Caki2 (cell line): ENCODE data around the gene OR51I2. TPM values are rescaled to one million over a fixed set of nuclear protein-coding genes. Genes with fewer than 3 reads are reported as not detected.

Source experiments
- DNase-seq: peaks from one replicate; pipeline ENCODE4 v3.0.0-alpha.2; 2015; ENCODE audit warnings: low read depth
- in situ Hi-C: cut with HindIII; loops from 2 replicates; pipeline ENCODE4 v1.10.0; 2016; ENCODE audit warnings: low sequenced_read_pairs, low pct_unique_long_range_greater_than_20kb, mixed read lengths
- total RNA-seq: library from RNA; depleted of rRNA; stranded (reverse); fragments of >200 nt; shearing (Covaris generic); gene quantifications from 2 replicates; pipeline ENCODE4 v1.2.3, GENCODE V29; 2014; ENCODE audit warnings: low replicate concordance; rRNA removed

OR51I2 gene, protein sequence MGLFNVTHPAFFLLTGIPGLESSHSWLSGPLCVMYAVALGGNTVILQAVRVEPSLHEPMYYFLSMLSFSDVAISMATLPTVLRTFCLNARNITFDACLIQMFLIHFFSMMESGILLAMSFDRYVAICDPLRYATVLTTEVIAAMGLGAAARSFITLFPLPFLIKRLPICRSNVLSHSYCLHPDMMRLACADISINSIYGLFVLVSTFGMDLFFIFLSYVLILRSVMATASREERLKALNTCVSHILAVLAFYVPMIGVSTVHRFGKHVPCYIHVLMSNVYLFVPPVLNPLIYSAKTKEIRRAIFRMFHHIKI
- total RNA-seq, result not detected in 2 replicates

DNA sequence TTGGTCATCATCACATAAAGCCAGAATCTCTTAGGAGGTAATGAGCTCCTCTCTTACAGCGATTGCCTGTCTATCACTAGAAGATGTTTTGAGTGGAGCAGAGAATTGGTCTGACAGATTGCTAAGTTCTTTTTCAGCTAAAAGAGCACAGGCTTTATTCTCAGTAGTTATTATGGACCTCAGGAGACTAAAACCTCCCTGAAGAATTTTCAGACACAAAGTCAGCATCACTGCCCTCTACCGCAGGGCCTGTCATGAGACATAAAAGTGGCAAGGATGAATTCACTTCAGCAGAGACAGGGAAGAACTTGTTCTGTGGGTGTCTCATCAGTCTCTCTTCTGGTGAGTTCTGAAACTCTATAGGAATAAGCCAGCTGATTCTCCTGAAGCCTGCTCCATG lies at the start of gene OR51I2:
TSS of gene OR51I2 (plus strand) at position 301 of the 400 bp plus-strand sequence. CDS start 4,166 bp downstream, outside the sequence.
- in situ Hi-C loops, result no loop called here

DNA sequence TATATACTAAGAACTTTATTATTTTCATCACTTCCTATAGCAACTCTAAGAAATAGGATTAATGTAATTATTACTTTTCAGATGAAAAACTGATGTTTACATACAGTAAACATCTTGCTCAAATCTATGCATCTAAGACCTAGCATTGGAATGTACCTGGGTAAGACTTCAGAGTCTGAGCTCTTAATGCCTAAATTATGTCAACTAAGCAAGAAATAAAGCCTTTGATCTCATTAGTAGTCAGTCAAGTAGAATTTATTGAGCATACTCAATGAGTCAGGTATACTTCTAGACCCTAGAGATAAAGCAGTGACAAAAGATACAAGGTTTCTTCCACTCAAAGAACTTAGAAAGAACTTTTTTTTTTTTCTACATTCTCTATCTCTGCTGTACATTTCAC lies 44.0 kb upstream of the OR51I2 start:
- in situ Hi-C loops, result no loop called here
- DNase-seq, result no peak

More for the DNA sequence above, at the start of gene OR51I2:
- no peak for DNase-seq

DNA sequence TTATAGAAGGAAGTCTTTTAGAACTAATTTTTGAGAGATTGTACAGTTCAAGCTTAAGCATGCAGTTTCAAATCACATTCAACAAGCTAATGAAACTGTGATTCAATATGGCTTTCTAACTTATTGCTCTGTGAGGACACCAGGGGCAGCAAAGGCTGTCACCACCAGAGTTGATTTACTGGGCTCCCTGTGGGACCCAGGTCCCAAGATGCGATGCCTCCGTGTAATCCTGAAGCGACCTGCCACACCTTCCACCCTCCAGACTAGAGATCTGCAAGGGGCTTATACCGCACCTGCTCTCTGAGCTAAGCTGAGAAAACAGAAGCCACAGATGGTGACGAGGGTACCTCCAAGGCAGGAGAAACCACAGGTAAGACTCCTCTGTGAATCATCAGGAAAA lies 28.1 kb upstream of the OR51I2 start:
- DNase-seq, result no peak
- in situ Hi-C loops, result no loop called here

DNA sequence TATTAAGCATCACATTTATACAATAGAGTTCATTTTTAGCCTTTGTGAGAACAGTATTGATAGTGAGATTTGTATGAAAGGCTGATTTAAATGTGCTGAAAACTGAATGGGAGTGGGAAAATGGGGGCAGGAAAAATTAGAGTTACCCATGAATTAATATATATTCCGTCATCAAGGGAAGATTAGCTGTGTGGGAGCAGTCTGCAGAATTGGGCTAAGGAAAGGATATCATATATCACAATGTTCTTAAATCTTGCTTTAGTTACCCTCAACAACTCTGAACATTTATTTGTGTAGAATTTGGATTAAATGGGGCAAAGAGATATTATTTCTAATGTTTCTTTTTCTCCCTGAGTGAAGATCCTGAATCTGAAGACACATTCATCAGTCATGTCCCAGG lies 27.3 kb upstream of the OR51I2 start, which contains the start of gene OR51Q1:
TSS of gene OR51Q1 (plus strand) at position 301 of the 400 bp plus-strand sequence. CDS start at position 391, 90 bp downstream.
- no peak for DNase-seq
- in situ Hi-C loops, result no loop called here

DNA sequence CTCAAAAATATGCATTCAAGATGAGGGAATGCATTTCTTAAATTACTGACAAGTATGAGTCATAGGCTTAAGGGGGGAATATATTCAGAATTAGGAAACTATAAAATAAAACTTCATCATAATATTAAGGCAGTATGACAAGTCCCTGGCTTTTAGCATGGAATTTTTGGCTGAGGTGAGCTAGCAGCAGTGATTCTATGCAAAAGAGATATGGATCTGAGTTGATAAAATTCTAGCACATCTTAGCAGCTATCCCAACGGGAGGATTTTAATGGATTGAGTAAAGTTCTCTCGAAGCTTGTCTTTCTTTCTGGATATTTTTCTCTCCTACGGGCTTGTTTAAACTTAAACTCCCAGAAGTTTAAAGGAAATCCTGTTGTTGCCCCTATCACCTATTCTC lies 26.0 kb upstream of the OR51I2 start:
- in situ Hi-C loops, result no loop called here
- DNase-seq, result no peak

DNA sequence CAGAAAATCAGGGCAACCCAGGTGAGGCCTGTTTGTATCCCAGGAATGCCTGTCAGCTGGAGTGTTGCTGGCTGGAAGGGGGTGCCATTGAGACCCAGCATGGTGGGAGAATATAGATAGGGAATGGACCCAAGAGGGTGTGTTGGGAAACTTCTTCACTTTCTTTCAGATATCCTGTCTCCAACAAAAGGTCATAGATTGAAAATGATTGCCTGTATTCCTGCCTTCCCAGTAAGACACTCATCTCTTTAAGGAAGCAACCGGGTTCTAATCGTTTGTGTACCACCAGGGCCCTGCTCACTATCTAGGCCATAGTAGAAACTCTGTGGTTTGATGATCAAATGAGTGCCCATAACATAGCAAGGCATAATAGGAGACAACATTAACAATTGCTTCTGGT lies 7.7 kb upstream of the OR51I2 start, which contains the start of gene OR51I1:
TSS of gene OR51I1 (minus strand) at position 101 of the 400 bp plus-strand sequence. CDS start at position 101, 0 bp downstream.
- in situ Hi-C loops, result no loop called here

DNA sequence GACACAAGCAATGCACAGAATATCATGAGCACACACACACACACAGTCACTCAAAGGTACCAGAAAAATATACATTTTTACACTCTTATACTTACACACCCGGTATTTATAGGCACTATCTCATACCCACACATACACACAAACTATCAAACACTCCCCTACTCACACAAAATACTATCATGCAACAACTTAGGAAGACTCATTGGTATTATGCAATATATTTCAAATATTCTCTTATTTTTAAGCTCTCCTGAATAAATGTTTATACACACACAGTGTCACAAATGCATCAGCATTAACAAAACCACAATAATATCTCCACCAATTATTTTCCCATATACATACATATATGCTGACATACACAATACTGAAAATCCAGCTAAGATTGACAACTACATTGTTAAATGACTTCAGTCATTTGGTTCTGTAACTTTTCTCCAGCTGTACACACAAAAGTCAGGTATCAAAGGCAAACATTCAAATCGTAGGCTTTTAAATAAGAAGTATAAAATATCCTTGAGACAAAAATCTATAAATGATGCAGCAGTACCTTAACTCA lies 5.2 kb upstream of the OR51I2 start:
- DNase-seq, result no peak
- in situ Hi-C loops, result no loop called here

More for the DNA sequence above, 7.7 kb upstream of the OR51I2 start, which contains the start of gene OR51I1:
- DNase-seq, result no peak

DNA sequence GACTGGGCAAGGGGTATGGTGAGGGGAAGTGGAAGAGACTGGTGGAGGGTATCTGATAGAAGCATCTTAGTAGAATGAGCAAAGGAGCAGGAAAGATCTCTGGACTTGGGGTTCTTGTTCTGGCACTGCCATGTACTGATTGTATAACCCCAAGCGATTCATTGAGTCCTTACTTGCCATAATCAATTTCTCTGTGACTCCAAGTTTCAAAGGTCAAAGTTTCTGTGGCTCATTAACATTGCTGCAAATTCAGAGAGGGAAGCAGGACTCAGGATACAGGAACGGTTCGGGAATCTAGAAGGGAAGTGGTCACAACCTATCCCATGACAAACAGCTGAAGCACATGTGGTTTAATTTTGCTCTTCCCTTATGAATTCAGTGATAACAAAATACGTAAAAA lies 309 bp downstream of the OR51I2 start:
- in situ Hi-C loops, result no loop called here
- DNase-seq, result no peak

DNA sequence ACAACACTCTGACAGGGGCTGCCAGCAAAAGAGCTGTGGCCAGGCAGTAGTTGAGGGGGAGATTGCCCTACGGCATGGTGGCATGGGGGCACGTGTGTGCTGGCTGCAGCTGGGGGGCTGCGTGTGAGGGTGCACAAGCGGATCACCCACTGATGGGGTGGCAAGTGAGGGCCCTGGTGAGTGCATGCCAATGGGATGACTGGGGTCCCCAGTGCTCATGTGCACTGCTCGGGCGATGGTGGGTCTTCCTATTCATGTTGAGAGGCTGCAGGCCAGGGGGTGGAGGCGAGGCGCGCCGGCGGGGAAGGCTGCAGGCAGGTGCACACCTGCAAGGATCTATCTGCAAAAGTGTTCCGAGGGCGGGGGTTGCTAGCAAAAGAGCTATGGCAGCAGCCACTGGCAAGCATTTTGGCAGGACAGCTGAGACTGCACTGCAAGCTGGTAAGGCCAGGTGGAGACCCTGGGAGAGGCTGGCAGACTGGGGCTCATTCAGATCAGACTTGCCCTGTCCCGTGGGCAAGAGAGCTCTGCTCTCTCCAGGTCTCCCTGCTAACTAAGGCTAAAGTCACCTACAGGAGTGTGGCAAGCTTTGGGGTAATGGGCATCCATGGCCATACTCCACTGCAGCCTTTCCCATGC lies 12.0 kb downstream of the OR51I2 start:
- DNase-seq, result no peak
- in situ Hi-C loops, result no loop called here

DNA sequence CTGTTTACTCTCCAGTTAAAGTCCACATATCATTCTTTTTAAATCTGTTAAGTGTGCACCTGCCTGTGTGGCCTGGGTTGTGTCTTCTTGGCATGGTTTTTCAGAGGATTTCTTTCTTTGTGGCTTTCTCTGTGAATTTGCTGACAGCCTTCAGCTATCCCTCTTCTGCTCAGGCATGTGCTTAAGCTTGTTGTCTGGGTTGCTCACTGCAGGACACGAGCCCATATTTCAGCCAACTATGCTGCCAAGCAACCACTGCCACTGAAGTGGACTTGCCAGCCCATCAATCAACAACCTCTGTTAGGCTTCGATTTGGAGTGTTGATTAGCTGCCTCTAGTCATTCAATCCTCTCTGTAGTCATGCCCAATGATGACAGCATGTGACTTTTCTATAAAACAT lies 18.4 kb downstream of the OR51I2 start:
- no peak for DNase-seq
- in situ Hi-C loops, result no loop called here

DNA sequence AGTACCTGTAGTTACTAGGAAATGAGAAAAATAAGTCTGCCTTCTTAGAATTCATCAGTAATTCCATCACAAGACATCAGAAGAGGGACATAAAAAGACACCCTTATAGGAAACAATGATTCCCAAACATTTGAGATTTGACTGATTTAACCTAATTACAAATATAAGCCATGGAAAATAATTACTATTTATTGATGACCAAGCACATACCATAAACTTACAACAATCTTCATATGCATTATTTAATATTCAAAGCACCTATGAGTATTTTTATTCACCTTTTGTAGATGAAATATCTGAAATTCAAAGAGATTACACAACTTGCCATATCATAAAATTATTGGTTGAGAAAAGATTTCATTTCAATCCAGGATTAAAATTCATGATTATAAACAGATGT lies 24.8 kb downstream of the OR51I2 start:
- in situ Hi-C loops, result no loop called here
- no peak for DNase-seq

DNA sequence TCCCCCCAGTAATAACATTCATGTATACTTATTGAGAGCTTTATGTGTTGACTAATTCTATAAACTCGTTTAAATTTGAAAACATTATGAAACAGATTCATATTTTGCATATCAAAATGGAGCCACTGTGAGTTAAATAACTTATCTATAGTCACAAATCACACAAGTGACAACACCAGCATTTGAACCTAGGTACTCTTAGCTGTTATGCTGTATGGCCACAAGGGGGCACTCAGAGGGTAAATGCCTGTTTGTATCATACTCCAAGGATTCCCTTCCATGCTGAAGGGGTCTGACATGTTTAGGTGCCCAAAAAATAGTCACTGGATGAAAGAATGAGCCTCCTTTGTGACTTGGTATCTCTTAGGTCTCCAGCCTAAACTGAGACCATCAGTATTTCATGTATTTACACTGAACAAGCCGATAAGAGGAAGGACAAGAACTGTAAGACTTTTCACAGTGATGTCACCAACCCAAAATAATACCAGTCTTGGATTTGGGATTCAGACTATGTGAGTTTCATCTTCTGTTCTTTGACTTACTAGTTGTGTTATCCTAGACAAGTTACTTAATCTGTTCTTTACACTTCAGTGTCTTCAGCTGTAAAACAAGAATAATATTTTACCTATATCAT lies 27.2 kb downstream of the OR51I2 start:
- in situ Hi-C loops, result no loop called here
- peak; percentile 8 for DNase-seq

DNA sequence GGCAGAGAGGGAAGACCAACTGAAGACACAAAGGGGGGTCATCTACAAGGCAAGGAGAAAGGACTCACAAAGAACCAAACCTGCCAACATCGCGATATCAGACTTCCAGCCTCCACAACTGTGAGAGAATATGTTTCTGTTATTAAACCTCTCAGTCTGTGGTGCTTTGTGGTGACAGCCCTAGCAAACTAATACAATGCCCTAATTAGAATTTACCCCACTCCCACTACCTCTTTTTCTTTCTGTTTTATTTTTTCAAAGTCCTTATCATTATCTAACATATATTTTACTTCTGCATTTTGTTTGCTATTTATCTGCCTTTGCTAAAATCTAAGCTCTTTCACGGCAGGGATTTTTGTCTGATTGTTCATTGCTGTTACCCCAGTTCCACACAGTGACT lies 36.9 kb downstream of the OR51I2 start:
- no peak for DNase-seq
- in situ Hi-C loops, result no loop called here

DNA sequence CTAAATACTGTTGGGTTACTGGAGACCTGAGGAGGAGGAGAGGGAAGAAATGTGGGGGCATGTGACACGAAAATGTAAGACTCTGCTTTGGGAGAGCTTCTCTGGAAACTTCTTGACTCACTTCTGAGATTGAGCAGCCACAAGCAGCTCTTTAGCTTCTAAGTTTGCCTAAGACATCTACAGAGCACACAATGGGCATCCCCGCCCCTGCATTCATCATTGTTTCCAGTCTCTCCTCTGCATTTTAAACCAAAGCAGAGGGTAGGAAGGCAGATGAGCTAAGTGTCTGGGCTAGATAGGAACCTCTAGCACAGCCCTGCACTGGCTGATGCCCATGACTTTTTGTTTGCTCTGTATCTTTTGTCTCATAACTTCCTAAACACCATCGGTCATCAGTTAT lies 37.3 kb downstream of the OR51I2 start:
- no peak for DNase-seq
- in situ Hi-C loops, result no loop called here

DNA sequence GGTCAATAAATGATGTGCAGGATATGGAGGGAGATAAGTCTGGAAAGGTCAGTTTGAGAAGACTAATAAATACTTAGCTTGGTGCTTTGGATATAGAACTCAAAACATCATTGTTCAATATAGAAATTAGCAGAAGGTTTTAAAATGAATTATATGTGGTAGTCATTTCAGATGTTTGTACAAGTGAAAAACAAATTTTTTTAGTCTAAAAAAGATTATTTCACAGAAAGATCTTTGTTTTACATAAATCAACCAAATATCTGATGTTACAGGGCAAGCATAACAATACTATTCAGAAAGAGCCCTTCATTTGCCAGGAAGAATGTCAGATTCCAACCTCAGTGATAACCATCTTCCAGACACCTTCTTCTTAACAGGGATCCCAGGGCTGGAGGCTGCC lies 39.3 kb downstream of the OR51I2 start, which contains the start of gene OR52D1:
TSS of gene OR52D1 (plus strand) at position 301 of the 400 bp plus-strand sequence. CDS start at position 323, 22 bp downstream.
- DNase-seq, result no peak
- in situ Hi-C loops, result no loop called here

DNA sequence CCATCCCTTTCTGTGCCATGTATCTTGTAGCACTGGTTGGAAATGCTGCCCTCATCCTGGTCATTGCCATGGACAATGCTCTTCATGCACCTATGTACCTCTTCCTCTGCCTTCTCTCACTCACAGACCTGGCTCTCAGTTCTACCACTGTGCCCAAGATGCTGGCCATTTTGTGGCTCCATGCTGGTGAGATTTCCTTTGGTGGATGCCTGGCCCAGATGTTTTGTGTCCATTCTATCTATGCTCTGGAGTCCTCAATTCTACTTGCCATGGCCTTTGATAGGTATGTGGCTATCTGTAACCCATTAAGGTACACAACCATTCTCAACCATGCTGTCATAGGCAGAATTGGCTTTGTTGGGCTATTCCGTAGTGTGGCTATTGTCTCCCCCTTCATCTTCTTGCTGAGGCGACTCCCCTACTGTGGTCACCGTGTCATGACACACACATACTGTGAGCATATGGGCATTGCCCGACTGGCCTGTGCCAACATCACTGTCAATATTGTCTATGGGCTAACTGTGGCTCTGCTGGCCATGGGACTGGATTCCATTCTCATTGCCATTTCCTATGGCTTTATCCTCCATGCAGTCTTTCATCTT lies 39.8 kb downstream of the OR51I2 start:
- no peak for DNase-seq
- in situ Hi-C loops, result no loop called here

DNA sequence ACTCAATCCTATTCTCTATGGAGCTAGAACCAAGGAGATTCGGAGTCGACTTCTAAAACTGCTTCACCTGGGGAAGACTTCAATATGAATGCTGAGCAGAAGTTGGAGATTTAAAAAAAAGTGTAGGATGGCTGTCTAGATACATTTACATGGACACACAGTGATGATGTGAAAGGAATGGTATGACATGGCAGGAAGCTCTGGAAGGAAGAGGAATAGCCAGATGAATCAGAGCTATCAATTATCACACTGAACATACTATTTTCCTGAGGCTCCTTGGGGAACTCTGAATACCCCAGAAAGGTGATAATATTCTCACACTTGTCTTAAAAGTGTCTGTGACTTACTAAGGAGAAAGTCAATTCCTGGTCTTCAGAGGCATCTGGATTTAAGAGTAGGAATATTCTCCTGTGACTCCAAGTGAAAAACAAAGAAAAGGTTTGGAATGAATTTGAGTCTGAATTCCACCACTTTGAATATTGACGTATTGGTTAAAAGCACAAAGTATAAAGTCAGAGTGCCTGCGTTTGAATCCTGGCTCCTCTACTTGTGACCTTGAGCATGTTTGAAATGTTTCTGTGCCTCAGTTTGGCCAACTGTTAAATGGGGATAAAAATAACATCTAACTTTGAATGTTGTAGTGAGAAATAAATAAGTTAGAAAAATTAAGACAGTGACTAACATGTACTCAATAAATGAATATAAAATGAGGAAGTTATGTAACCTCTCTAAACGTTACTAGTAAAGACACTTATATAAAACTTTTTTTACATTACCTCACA lies 40.6 kb downstream of the OR51I2 start:
- DNase-seq, result no peak
- in situ Hi-C loops, result no loop called here

DNA sequence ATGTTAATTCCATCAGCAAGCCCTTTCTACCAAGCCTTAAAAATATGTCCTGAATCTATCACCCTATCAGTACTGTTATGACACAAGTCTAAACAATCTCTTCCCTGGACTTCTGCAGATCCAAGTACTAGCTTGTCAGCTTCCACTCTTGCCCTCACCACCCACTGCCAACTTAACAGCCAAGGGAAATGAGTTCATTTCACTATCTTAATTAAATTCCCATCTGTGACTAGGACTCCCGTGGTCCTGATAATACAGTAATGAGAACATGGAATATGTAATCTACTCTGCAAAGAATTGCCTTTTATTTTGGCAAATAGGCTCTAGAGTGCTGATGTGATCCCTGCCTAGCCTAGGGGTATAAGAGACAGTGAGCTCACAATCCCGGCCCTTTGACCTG lies 50.5 kb downstream of the OR51I2 start:
- no peak for DNase-seq
- in situ Hi-C loops, result no loop called here
